ENCODE measurements around the gene KLHL13.

- TF ChIP-seq, protein P1, sequence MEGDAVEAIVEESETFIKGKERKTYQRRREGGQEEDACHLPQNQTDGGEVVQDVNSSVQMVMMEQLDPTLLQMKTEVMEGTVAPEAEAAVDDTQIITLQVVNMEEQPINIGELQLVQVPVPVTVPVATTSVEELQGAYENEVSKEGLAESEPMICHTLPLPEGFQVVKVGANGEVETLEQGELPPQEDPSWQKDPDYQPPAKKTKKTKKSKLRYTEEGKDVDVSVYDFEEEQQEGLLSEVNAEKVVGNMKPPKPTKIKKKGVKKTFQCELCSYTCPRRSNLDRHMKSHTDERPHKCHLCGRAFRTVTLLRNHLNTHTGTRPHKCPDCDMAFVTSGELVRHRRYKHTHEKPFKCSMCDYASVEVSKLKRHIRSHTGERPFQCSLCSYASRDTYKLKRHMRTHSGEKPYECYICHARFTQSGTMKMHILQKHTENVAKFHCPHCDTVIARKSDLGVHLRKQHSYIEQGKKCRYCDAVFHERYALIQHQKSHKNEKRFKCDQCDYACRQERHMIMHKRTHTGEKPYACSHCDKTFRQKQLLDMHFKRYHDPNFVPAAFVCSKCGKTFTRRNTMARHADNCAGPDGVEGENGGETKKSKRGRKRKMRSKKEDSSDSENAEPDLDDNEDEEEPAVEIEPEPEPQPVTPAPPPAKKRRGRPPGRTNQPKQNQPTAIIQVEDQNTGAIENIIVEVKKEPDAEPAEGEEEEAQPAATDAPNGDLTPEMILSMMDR (IDR thresholded peaks at IDR 0.05), result no peak
- TF ChIP-seq POLR2AphosphoS5 (IDR thresholded peaks at IDR 0.05), result no peak
Observed at GRCh38 chrX:117892469-117892868, 224.1 kb downstream of the KLHL13 start.
